ENCODE results near the gene NAIF1.
A peak's percentile ranks its signal among the peaks of the same experiment; 100 is the strongest.

Gene NAIF1

DNA sequence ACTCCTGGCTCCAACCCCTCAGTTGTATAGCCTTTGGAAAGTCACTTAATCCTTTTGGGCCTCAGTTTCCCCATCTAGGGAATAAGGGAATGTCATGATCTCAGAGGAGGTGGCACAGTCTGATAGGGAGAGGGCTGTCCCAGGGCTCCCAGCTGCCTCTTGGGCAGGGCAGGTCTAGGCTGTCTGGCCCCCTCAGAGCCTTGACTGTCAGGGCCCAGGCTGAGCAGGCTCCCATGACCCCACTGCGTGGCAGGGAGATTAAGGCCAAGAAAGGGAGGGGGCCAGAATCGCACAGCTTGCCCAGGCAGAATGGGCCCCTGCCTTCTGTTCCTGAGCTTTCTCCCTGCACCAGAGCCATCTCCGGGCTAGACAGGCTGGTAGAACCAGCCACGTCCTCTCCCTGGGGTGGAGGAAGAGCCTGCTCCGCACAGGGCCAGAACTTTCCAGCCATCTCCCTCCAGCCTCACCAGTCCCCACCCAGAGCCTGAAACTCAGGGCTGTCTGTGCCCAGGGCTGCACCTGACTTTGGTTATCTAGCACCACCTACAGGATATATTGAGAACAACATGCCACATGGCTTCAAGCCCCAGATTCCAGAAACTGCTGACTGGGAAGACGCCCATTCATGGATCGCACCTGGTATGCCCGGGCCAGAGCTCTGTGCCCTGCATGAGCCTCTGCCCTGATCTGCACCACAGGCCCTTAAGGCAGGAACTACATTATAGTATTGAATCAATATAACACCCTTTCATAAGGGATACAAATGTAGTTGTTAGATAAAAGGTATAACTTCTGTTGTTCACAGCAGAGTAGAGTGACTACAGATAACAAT, 32.1 kb downstream of the NAIF1 start:
- TF ChIP-seq RAD21 (IDR thresholded peaks at IDR 0.05; ENCODE audit: low read depth), result peak; percentile 98
- TF ChIP-seq USF1 (IDR thresholded peaks at IDR 0.05), result peak; percentile 39; the same call in 1 of the 2 replicates
- TF ChIP-seq TCF12 (IDR thresholded peaks at IDR 0.05; ENCODE audit: low read depth), result no peak
- TF ChIP-seq ZBTB7A (IDR thresholded peaks at IDR 0.05; ENCODE audit: low read depth), result no peak
- TF ChIP-seq EGR1 (IDR thresholded peaks at IDR 0.05), result no peak
- no peak for TF ChIP-seq CREB1 (IDR thresholded peaks at IDR 0.05; ENCODE audit: low read depth)
- TF ChIP-seq, protein P1, sequence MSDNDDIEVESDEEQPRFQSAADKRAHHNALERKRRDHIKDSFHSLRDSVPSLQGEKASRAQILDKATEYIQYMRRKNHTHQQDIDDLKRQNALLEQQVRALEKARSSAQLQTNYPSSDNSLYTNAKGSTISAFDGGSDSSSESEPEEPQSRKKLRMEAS (IDR thresholded peaks at IDR 0.05), result peak; percentile 78
- no peak for TF ChIP-seq FOXM1 (IDR thresholded peaks at IDR 0.05; ENCODE audit: borderline replicate concordance, low read depth)
- no peak for TF ChIP-seq EP300 (IDR thresholded peaks at IDR 0.05; ENCODE audit: borderline replicate concordance)
- TF ChIP-seq REST (IDR thresholded peaks at IDR 0.05; ENCODE audit: low read depth), result no peak
- peak; percentile 40; the same call in 1 of the 2 replicates for TF ChIP-seq TEAD4 (IDR thresholded peaks at IDR 0.05)
- no peak for TF ChIP-seq NFIC (IDR thresholded peaks at IDR 0.05)

DNA sequence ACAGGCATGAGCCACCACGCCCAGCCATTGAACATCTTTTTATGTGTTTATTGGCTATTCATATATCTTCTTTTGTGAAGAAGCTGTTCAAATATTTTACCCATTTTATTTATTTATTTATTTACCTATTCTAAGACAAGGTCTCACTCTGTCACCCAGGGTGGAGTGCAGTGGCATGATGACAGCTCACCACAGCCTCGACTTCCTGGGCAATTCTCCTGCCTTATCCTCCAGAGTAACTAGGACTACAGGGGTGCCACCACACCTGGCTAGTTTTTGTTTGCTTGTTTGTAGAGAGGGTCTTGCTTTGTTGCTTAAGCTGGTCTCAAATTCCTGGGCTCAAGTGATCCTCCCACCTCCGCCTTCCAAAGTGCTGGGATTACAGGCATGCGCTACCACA, 33.5 kb downstream of the NAIF1 start:
- TF ChIP-seq, protein P1 (IDR thresholded peaks at IDR 0.05), result no peak
- no peak for TF ChIP-seq CEBPB (IDR thresholded peaks at IDR 0.05)
- TF ChIP-seq REST (IDR thresholded peaks at IDR 0.05; ENCODE audit: low read depth), result no peak
- no peak for TF ChIP-seq TEAD4 (IDR thresholded peaks at IDR 0.05)

DNA sequence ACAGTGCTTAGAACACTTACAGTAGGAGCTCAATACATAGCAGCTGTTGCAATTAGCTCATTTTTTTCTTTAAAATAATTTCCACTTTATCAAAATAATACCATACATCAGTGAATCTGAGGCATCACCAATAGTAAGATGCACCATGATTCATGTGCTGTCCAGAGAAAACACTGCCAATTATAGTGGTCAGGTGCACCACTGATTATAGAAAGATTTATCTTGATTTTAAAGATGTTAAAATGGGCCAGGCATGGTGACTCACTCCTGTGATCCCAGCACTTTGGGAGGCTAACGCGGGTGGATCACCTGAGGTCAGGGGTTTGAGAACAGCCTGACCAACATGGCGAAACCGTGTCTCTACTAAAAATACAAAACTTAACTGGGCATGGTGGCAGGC, 39.4 kb downstream of the NAIF1 start:
- TF ChIP-seq TEAD4 (IDR thresholded peaks at IDR 0.05) (no peak), CEBPB (IDR thresholded peaks at IDR 0.05) (no peak), REST (IDR thresholded peaks at IDR 0.05; ENCODE audit: low read depth) (no peak), CREB1 (IDR thresholded peaks at IDR 0.05; ENCODE audit: low read depth) (no peak), FOXM1 (IDR thresholded peaks at IDR 0.05; ENCODE audit: borderline replicate concordance, low read depth) (no peak), ZBTB7A (IDR thresholded peaks at IDR 0.05; ENCODE audit: low read depth) (no peak)
- TF ChIP-seq, protein P1 (IDR thresholded peaks at IDR 0.05), result no peak

DNA sequence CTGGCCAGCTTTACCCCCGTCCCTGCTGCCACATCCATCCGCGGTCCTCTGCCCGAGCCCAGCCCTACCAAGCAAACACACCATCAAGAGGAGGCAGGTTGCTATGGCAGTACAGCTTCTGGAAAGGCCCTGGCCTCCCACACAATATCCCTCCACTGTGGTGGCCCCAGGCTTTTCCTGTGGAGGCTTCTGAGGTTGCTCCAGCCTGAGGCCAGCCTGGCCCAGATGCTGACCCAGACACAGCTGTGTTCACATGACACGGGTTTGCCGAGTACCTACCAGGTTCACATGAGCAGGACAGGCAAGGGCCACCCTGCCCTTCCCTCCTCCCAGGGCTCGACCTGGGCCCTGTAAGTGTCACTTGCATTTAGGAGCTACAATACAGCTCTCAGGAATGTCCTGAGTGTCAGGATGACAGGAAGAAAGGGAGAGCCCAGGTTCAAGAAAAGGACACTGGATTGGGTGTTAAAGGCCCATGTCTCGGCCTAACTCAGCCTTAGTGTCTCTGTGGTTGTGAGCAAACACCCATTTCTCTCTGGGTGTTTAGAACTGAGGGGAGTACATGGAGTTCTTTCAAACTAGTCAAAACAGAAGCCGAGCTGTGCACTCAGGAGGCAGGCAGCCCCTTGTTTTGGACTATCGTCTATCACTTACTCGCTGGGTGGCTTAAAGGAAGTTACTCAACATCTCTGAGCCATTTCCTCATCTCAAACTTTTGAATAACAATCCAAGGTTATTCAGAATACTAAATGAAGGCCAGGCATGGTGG, 40.2 kb downstream of the NAIF1 start:
- TF ChIP-seq, protein P1 (IDR thresholded peaks at IDR 0.05), result no peak
- TF ChIP-seq FOXM1 (IDR thresholded peaks at IDR 0.05; ENCODE audit: borderline replicate concordance, low read depth) (no peak), TCF12 (IDR thresholded peaks at IDR 0.05; ENCODE audit: low read depth) (no peak)

All from Ishikawa (cell line).